Activated T-cell treated with anti-CD3 and anti-CD28 coated beads, Interleukin-2, amount 50 U/mL, for 72 hours (primary cell): ENCODE measurements around the gene KIAA0930. TPM values are rescaled to one million over a fixed set of nuclear protein-coding genes. Genes with fewer than 3 reads are reported as not detected.

ENCODE experiments used
- ATAC-seq, 2 donors: fragments of 150-1000 bp; cut with Tn5 transposase; replicated peaks in 1 of 2; 2 replicates each; pipeline ENCODE4 v1.10.0; 2021; ENCODE audit warnings: moderate library complexity in 2 of 2, mild to moderate bottlenecking in 1 of 2
- DNase-seq, 2 donors: peaks; one replicate each; pipeline ENCODE4 v3.0.0; 2021 to 2022; ENCODE audit warnings: mixed read lengths in 1 of 2
- H3K27ac Mint-ChIP-seq: one replicate; pipeline ENCODE4 v1.8.0; 2022; ENCODE audit warnings: mild to moderate bottlenecking, moderate library complexity, mixed read lengths
- H3K27me3 Mint-ChIP-seq: one replicate; pipeline ENCODE4 v1.8.0; 2022; ENCODE audit warnings: low read depth, mixed read lengths
- H3K36me3 Mint-ChIP-seq, 2 donors: one replicate each; pipeline ENCODE4 v1.8.0; 2022; ENCODE audit warnings: mixed read lengths in 2 of 2, mild to moderate bottlenecking in 1 of 2; ENCODE audit not compliant: insufficient read depth in 2 of 2
- H3K4me1 Mint-ChIP-seq: one replicate; pipeline ENCODE4 v1.8.0; 2022; ENCODE audit warnings: low read depth, mixed read lengths
- H3K4me3 Mint-ChIP-seq, 2 donors: one replicate each; pipeline ENCODE4 v1.8.0; 2022; ENCODE audit warnings: mild to moderate bottlenecking in 2 of 2, mixed read lengths in 2 of 2, moderate library complexity in 2 of 2
- H3K9me3 Mint-ChIP-seq, 2 donors: one replicate each; pipeline ENCODE4 v1.8.0; 2022; ENCODE audit warnings: mixed read lengths in 2 of 2
- total RNA-seq, 2 donors: library from RNA; stranded (reverse); gene quantifications; one replicate each; pipeline ENCODE4 v1.2.3, GENCODE V29; 2022

Gene KIAA0930
- total RNA-seq, 2 donors from 2014 or later: 25.3 to 26.4 TPM

DNA sequence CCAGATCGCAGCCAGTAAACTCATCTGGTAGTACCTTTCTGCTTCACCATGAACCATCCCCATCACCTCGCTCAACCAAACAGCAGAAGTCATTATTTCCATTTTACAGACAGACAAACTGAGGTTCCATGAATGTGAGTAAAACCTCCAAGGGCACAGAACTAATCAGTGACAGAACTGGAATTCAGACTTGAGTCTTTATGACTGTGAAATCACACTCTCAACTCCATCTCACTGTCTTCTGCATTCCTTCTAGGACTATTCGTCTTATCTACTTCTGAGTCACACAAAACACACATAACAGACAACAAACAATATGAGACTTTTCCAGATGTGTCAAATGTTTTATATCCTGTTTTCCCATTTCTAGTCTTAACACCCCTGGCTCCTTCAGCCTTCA lies 86.3 kb downstream of the KIAA0930 start:
- H3K27ac Mint-ChIP-seq: no peak overlapping the region
- H3K9me3 Mint-ChIP-seq: no peaks in the 10 kb centered on the region
- peaks cover 6 to 7% of the 10 kb centered on the region in 2 donors for H3K36me3 Mint-ChIP-seq
- ATAC-seq (no peak), DNase-seq (no peak)
- peaks cover 4% of the 10 kb centered on the region for H3K4me1 Mint-ChIP-seq
- no peak overlapping the region for H3K4me3 Mint-ChIP-seq
- H3K27me3 Mint-ChIP-seq: no peaks in the 10 kb centered on the region

DNA sequence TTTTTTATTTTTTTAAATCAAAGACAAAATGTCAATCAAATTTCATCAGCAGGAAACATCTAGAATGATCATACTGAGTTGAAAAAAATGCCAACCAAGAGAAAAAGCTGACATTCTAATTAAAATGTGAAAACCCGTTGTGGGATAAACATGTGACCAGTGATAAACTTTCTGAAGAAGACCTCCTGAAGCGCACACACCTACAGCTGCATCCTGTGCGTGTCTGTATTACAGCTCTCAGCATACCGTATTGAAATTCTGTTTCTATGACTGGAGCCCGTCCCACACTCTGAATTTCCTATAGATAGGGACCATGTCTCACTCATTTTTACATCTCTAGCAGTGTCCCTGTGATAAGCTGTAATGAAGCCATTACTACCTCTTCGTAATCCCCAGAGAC lies 89.2 kb downstream of the KIAA0930 start:
- DNase-seq (no peak), ATAC-seq (no peak)
- Mint-ChIP-seq H3K9me3 (no peaks in the 10 kb centered on the region), H3K27ac (no peak overlapping the region), H3K27me3 (no peaks in the 10 kb centered on the region), H3K4me1 (no peaks in the 10 kb centered on the region), H3K36me3 (peaks cover 6% of the 10 kb centered on the region in 2 donors), H3K4me3 (no peak overlapping the region)

DNA sequence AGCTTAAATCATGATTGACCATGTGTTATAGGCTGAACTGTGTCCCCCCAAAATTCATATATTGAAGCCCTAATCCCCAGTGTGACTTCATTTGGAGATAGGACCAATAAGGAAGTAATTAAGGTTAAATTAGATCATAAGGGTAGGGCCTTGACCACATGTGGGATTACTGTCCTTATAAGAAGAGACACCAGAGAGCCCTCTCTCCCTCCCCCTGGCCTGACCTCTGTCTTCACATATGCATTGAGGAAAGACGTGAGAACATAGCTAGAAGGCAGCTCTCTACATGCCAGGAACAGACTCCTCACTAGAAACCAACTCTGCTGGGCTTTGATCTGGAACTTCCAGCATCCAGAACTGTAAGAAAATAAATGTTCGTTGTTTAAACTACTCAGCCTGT lies 90.6 kb downstream of the KIAA0930 start:
- ATAC-seq (no peak), DNase-seq (no peak)
- Mint-ChIP-seq H3K27ac (peak overlapping the region; percentile 39), H3K9me3 (peaks cover 0 to 1% of the 10 kb centered on the region in 2 donors), H3K4me1 (no peaks in the 10 kb centered on the region), H3K4me3 (no peak overlapping the region), H3K27me3 (no peaks in the 10 kb centered on the region), H3K36me3 (peaks cover 6% of the 10 kb centered on the region in 2 donors)

GRCh38 chr22:45149671-45150070 lies 91.0 kb downstream of the KIAA0930 start:
- Mint-ChIP-seq H3K4me1 (no peaks in the 10 kb centered on the region), H3K27me3 (no peaks in the 10 kb centered on the region), H3K36me3 (peaks cover 5 to 6% of the 10 kb centered on the region in 2 donors), H3K9me3 (peaks cover 0 to 1% of the 10 kb centered on the region in 2 donors), H3K4me3 (no peak overlapping the region), H3K27ac (no peak overlapping the region)
- ATAC-seq: no peak
- DNase-seq: no peak

DNA sequence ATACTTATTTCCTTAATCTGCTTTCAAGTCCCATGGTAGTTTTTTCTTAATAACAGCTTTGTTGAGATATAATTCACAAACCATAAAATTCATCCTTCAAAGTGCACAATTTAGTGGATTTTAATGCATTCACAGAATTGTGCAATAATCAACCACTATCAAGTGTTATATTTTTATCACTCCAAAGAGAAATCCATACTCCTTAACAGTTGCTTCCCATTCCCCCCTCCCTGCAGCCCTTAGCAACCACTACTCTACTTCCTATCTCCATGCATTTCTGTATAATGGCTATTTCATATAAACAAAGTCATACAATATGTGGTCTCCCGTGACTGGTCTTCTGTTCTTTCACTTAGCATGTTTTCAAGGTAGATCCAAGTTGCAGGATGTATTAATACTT lies 95.8 kb downstream of the KIAA0930 start:
- Mint-ChIP-seq H3K27me3 (no peaks in the 10 kb centered on the region), H3K4me1 (no peaks in the 10 kb centered on the region), H3K9me3 (peaks cover 0 to 1% of the 10 kb centered on the region in 2 donors), H3K36me3 (peaks cover 8 to 9% of the 10 kb centered on the region in 2 donors), H3K4me3 (no peak overlapping the region), H3K27ac (no peak overlapping the region)
- no peak for ATAC-seq
- no peak for DNase-seq

DNA sequence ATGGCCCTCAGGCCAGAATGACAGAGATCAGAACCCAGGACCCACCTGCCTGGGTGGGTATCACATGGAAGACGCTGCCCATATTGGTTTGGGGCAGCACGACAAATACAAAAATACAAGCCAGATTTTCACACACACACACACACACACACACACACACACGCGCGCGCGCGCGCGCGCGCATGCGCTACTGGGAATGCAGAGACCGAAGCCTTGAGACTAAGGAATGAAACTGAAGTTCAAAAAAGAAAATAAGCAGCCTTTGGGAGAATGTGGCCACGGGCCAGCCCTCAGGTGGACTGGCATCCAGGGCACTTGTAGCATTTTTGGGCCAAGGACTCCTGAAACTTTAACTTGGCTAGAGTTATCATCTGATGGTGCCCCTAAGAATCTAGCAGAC lies 98.3 kb downstream of the KIAA0930 start:
- Mint-ChIP-seq H3K4me1 (no peaks in the 10 kb centered on the region), H3K4me3 (no peak overlapping the region), H3K27me3 (no peaks in the 10 kb centered on the region), H3K9me3 (peaks cover 0 to 1% of the 10 kb centered on the region in 2 donors), H3K36me3 (peaks cover 4 to 6% of the 10 kb centered on the region in 2 donors), H3K27ac (no peak overlapping the region)
- DNase-seq (no peak), ATAC-seq (no peak)

Other genes starting within 250 kb of the KIAA0930 start
- under 1 TPM; 0.72 to 0.83 TPM for gene PHF21B, start 230.9 kb downstream of the KIAA0930 start, total RNA-seq
- 100 to 1,000 TPM; 162 to 184 TPM for gene NUP50, start 77.0 kb downstream of the KIAA0930 start, total RNA-seq
- gene UPK3A, start 44.1 kb upstream of the KIAA0930 start, total RNA-seq: not detected
- gene FAM118A, start 69.0 kb upstream of the KIAA0930 start, total RNA-seq: 100 to 1,000 TPM in 1 of 2 donors, 10 to 100 TPM in 1; 50.1 to 130 TPM
- gene SMC1B, start 172.7 kb upstream of the KIAA0930 start, total RNA-seq: 1 to 10 TPM; 2.7 to 3.2 TPM
- gene RIBC2, start 172.8 kb upstream of the KIAA0930 start, total RNA-seq: 1 to 10 TPM; 3.5 to 7.6 TPM